Retina (tissue), 1 donor: ENCODE measurements around the gene FMNL2.
A peak's percentile ranks its signal among the peaks of the same experiment; 100 is the strongest.
"Not testable (repeated sequence)": the region's sequence is repeated elsewhere in the genome, so short reads cannot be mapped to it uniquely, and the experiment has no call there.

Source experiments
- DNase-seq: peaks from one replicate; pipeline ENCODE4 v3.0.0-alpha.2; 2016

Gene FMNL2

GRCh38 chr2:152335016-152335725, at the start of gene FMNL2:
Gene FMNL2 (plus strand): TSS chr2:152335174.
- peak; percentile 92 for DNase-seq

- no peak for DNase-seq
Observed at GRCh38 chr2:152292991-152293390, 42.0 kb upstream of the FMNL2 start.

- no peak for DNase-seq
Observed at GRCh38 chr2:152297715-152298114, 37.3 kb upstream of the FMNL2 start.

GRCh38 chr2:152298754-152299153, 36.2 kb upstream of the FMNL2 start:
- no peak for DNase-seq

- DNase-seq, result no peak
Observed at GRCh38 chr2:152301131-152301530, 33.8 kb upstream of the FMNL2 start.

GRCh38 chr2:152303951-152304350, 31.0 kb upstream of the FMNL2 start:
- no peak for DNase-seq

GRCh38 chr2:152304836-152305235, 30.1 kb upstream of the FMNL2 start:
- no peak for DNase-seq

- DNase-seq, result no peak
Observed at GRCh38 chr2:152307863-152308262, 27.1 kb upstream of the FMNL2 start.

GRCh38 chr2:152309352-152310214, 25.4 kb upstream of the FMNL2 start:
- DNase-seq, result no peak

GRCh38 chr2:152319822-152320570, 15.0 kb upstream of the FMNL2 start:
- no peak for DNase-seq

GRCh38 chr2:152320814-152321213, 14.2 kb upstream of the FMNL2 start:
- DNase-seq, result no peak

GRCh38 chr2:152322222-152322621, 12.8 kb upstream of the FMNL2 start:
- DNase-seq, result no peak

- DNase-seq, result not testable (repeated sequence)
Observed at GRCh38 chr2:152325126-152325525, 9.8 kb upstream of the FMNL2 start.

GRCh38 chr2:152326710-152327109, 8.3 kb upstream of the FMNL2 start:
- DNase-seq, result no peak

- no peak for DNase-seq
Observed at GRCh38 chr2:152328013-152328412, 7.0 kb upstream of the FMNL2 start.

- no peak for DNase-seq
Observed at GRCh38 chr2:152330235-152330866, 4.6 kb upstream of the FMNL2 start.

- no peak for DNase-seq
Observed at GRCh38 chr2:152334701-152335015, 316 bp upstream of the FMNL2 start.

- DNase-seq, result peak; percentile 77
Observed at GRCh38 chr2:152335726-152336118, 748 bp downstream of the FMNL2 start.

GRCh38 chr2:152336119-152336853, 1.3 kb downstream of the FMNL2 start:
- DNase-seq, result peak; percentile 87

- DNase-seq, result peak; percentile 62
Observed at GRCh38 chr2:152336854-152337510, 2.0 kb downstream of the FMNL2 start.

- peak; percentile 16 for DNase-seq
Observed at GRCh38 chr2:152337511-152337903, 2.5 kb downstream of the FMNL2 start.
